Neural cell (in vitro differentiated cells): ENCODE data around the gene MTX3. TPM values are rescaled to one million over a fixed set of nuclear protein-coding genes. Genes with fewer than 3 reads are reported as not detected.

Experiments
- H2AFZ ChIP-seq: fragments of 200-600, 300-800 bp; sonication (generic), shearing (Covaris generic); 2 replicates; pipeline ENCODE4 v1.6.0; 2014; ENCODE audit warnings: low read depth, mild to moderate bottlenecking, antibody characterized with exemption, low read length, moderate library complexity
- H3F3A ChIP-seq: fragments of 200-600 bp; shearing (Covaris generic); 2 replicates; pipeline ENCODE4 v1.6.1; 2016; ENCODE audit warnings: mild to moderate bottlenecking, moderate library complexity, mixed read lengths, antibody characterized with exemption, low read length; ENCODE audit not compliant: insufficient read depth, poor library complexity, severe bottlenecking
- H3K27ac ChIP-seq: fragments of 200-600, 300-800 bp; sonication (generic), shearing (Covaris generic); 2 replicates; pipeline ENCODE4 v1.5.1; 2014; ENCODE audit warnings: mild to moderate bottlenecking, low read length, moderate library complexity
- H3K27me3 ChIP-seq: fragments of 300-800, 200-600 bp; sonication (generic), shearing (Covaris generic); 2 replicates; pipeline ENCODE4 v1.6.0; 2014; ENCODE audit warnings: mild to moderate bottlenecking, low read depth, low read length, moderate library complexity; ENCODE audit not compliant: insufficient read depth
- H3K36me3 ChIP-seq: fragments of 300-800, 200-600 bp; sonication (generic), shearing (Covaris generic); 2 replicates; pipeline ENCODE4 v1.5.1; 2014; ENCODE audit warnings: mild to moderate bottlenecking, antibody characterized with exemption, low read length, moderate library complexity; ENCODE audit not compliant: insufficient read depth
- H3K4me2 ChIP-seq: fragments of 300-800, 200-600 bp; sonication (generic), shearing (Covaris generic); 2 replicates; pipeline ENCODE4 v1.6.0; 2014; ENCODE audit warnings: mild to moderate bottlenecking, low read length
- H3K4me3 ChIP-seq: fragments of 300-800, 200-600 bp; sonication (generic), shearing (Covaris generic); 2 replicates; pipeline ENCODE4 v1.5.1; 2014; ENCODE audit warnings: mild to moderate bottlenecking, low read length, moderate library complexity
- H3K79me2 ChIP-seq: fragments of 200-600 bp; shearing (Covaris generic); replicated peaks from 2 replicates; pipeline ENCODE4 v1.6.0; 2014; ENCODE audit warnings: mild to moderate bottlenecking, low read length, moderate library complexity; ENCODE audit not compliant: insufficient read depth
- H3K9ac ChIP-seq: fragments of 300-800, 200-600 bp; sonication (generic), shearing (Covaris generic); 2 replicates; pipeline ENCODE4 v1.6.1; 2016; ENCODE audit warnings: mild to moderate bottlenecking, low read length, mixed read lengths
- H3K9me2 ChIP-seq: fragments of 200-600 bp; shearing (Covaris generic); 2 replicates; pipeline ENCODE4 v1.6.1; 2016; ENCODE audit warnings: mild to moderate bottlenecking, low read length, mixed read lengths; ENCODE audit not compliant: insufficient read depth
- H3K9me3 ChIP-seq: fragments of 200-600, 300-800 bp; sonication (generic), shearing (Covaris generic); 2 replicates; pipeline ENCODE4 v1.6.1; 2016; ENCODE audit warnings: mild to moderate bottlenecking, mixed run types, low read length, moderate library complexity, mixed read lengths
- H4K20me1 ChIP-seq: fragments of 200-600 bp; shearing (Covaris generic); 2 replicates; pipeline ENCODE4 v1.6.1; 2016; ENCODE audit warnings: mild to moderate bottlenecking, mixed run types; ENCODE audit not compliant: insufficient read depth
- CTCF ChIP-seq: fragments of 450-650 bp; IDR thresholded peaks from 2 replicates; pipeline ENCODE4 v1.5.1; 2014; ENCODE audit warnings: antibody characterized with exemption, mild to moderate bottlenecking, moderate library complexity; ENCODE audit not compliant: poor library complexity, severe bottlenecking
- EP300 ChIP-seq: fragments of 450-650 bp; conservative IDR thresholded peaks from 2 replicates; pipeline ENCODE4 v1.6.1; 2014; ENCODE audit warnings: antibody characterized with exemption, mild to moderate bottlenecking, moderate library complexity; ENCODE audit not compliant: poor library complexity, severe bottlenecking
- EZH2 ChIP-seq: fragments of 200-600, 300-800 bp; shearing (Covaris generic), sonication (generic); IDR thresholded peaks from 2 replicates; pipeline ENCODE4 v1.6.1; 2014; ENCODE audit warnings: antibody characterized with exemption, low read length, borderline replicate concordance, mild to moderate bottlenecking; ENCODE audit not compliant: insufficient read depth, poor library complexity, severe bottlenecking
- MXI1 ChIP-seq: fragments of 450-650 bp; conservative IDR thresholded peaks from 2 replicates; pipeline ENCODE4 v1.6.1; 2014; ENCODE audit warnings: antibody characterized with exemption, mild to moderate bottlenecking; ENCODE audit not compliant: poor library complexity, severe bottlenecking
- POLR2AphosphoS5 ChIP-seq: IDR thresholded peaks from 2 replicates; pipeline ENCODE4 v1.6.1; 2012
- RAD21 ChIP-seq: fragments of 450-650 bp; conservative IDR thresholded peaks from 2 replicates; pipeline ENCODE4 v1.6.1; 2014; ENCODE audit warnings: antibody characterized with exemption, mild to moderate bottlenecking, moderate library complexity
- REST ChIP-seq: IDR thresholded peaks from 2 replicates; pipeline ENCODE4 v1.6.1; 2012; ENCODE audit warnings: borderline replicate concordance
- SMC3 ChIP-seq: fragments of 450-650 bp; conservative IDR thresholded peaks from 2 replicates; pipeline ENCODE4 v1.6.1; 2014; ENCODE audit warnings: antibody characterized with exemption, mild to moderate bottlenecking, moderate library complexity; ENCODE audit not compliant: poor library complexity
- TAF1 ChIP-seq: IDR thresholded peaks from 2 replicates; pipeline ENCODE4 v1.6.1; 2012; ENCODE audit warnings: low read depth
- polyA plus RNA-seq: library from polyadenylated mRNA; depleted of rRNA; stranded (reverse); fragments of >200 nt; gene quantifications from 2 replicates; pipeline ENCODE4 v1.2.3, GENCODE V29; 2014

MTX3 gene
- polyA plus RNA-seq, 1 donor from 2014 or later, result 20.8 TPM

GRCh38 chr5:79932510-79933504, 58.3 kb downstream of the MTX3 start:
- Histone ChIP-seq H3K36me3 (no peaks in the 10 kb centered on the region), H3K4me2 (no peak overlapping the region), H2AFZ (no peak overlapping the region), H3K27ac (no peak overlapping the region), H3K4me3 (no peak overlapping the region), H3K79me2 (no peaks in the 10 kb centered on the region), H3K9me3 (no peaks in the 10 kb centered on the region), H3K9me2 (no peaks in the 10 kb centered on the region), H3F3A (no peaks in the 10 kb centered on the region), H4K20me1 (no peaks in the 10 kb centered on the region), H3K9ac (no peak overlapping the region), H3K27me3 (no peaks in the 10 kb centered on the region)
- no peak for TF ChIP-seq REST
- TF ChIP-seq MXI1, result no peak
- TF ChIP-seq EP300, result no peak
- TF ChIP-seq SMC3, result no peak
- no peak for TF ChIP-seq TAF1
- no peak for TF ChIP-seq POLR2AphosphoS5
- no peak for TF ChIP-seq CTCF
- TF ChIP-seq EZH2, result no peak
- TF ChIP-seq RAD21, result no peak

GRCh38 chr5:79931866-79932265, 59.2 kb downstream of the MTX3 start:
- Histone ChIP-seq H3F3A (no peaks in the 10 kb centered on the region), H2AFZ (no peak overlapping the region), H3K9ac (no peak overlapping the region), H3K4me2 (no peak overlapping the region), H3K27me3 (no peaks in the 10 kb centered on the region), H3K9me3 (no peaks in the 10 kb centered on the region), H3K4me3 (no peak overlapping the region), H4K20me1 (no peaks in the 10 kb centered on the region), H3K27ac (no peak overlapping the region), H3K79me2 (no peaks in the 10 kb centered on the region), H3K36me3 (no peaks in the 10 kb centered on the region), H3K9me2 (no peaks in the 10 kb centered on the region)
- no peak for TF ChIP-seq CTCF
- TF ChIP-seq REST, result no peak
- no peak for TF ChIP-seq EZH2
- no peak for TF ChIP-seq TAF1
- TF ChIP-seq RAD21, result no peak
- no peak for TF ChIP-seq SMC3
- TF ChIP-seq MXI1, result no peak
- no peak for TF ChIP-seq POLR2AphosphoS5
- TF ChIP-seq EP300, result no peak
